BLaER1 (cell line): Measurements from ENCODE around the gene GLB1L3.

ENCODE experiments used
- H3K27ac ChIP-seq: shearing (Covaris generic); formaldehyde crosslinking; 2 replicates; pipeline ENCODE4 v1.8.1; 2022
- H3K27me3 ChIP-seq: shearing (Covaris generic); formaldehyde crosslinking; 2 replicates; pipeline ENCODE4 v1.8.1; 2022
- H3K36me3 ChIP-seq: shearing (Covaris generic); formaldehyde crosslinking; 2 replicates; pipeline ENCODE4 v1.8.1; 2022
- H3K4me1 ChIP-seq: shearing (Covaris generic); formaldehyde crosslinking; 2 replicates; pipeline ENCODE4 v1.8.1; 2022
- H3K4me2 ChIP-seq: shearing (Covaris generic); formaldehyde crosslinking; 2 replicates; pipeline ENCODE4 v1.8.1; 2022
- H3K4me3 ChIP-seq: shearing (Covaris generic); formaldehyde crosslinking; 2 replicates; pipeline ENCODE4 v1.8.1; 2022
- H3K9ac ChIP-seq: shearing (Covaris generic); formaldehyde crosslinking; 2 replicates; pipeline ENCODE4 v1.8.1; 2022
- H3K9me3 ChIP-seq: shearing (Covaris generic); formaldehyde crosslinking; 2 replicates; pipeline ENCODE4 v1.8.1; 2022
- H4K20me1 ChIP-seq: shearing (Covaris generic); formaldehyde crosslinking; 2 replicates; pipeline ENCODE4 v1.8.1; 2022
- Cebpa-rat ChIP-seq: shearing (Covaris generic); IDR thresholded peaks from 2 replicates; pipeline ENCODE4 v1.8.1; 2022

GLB1L3 gene

DNA sequence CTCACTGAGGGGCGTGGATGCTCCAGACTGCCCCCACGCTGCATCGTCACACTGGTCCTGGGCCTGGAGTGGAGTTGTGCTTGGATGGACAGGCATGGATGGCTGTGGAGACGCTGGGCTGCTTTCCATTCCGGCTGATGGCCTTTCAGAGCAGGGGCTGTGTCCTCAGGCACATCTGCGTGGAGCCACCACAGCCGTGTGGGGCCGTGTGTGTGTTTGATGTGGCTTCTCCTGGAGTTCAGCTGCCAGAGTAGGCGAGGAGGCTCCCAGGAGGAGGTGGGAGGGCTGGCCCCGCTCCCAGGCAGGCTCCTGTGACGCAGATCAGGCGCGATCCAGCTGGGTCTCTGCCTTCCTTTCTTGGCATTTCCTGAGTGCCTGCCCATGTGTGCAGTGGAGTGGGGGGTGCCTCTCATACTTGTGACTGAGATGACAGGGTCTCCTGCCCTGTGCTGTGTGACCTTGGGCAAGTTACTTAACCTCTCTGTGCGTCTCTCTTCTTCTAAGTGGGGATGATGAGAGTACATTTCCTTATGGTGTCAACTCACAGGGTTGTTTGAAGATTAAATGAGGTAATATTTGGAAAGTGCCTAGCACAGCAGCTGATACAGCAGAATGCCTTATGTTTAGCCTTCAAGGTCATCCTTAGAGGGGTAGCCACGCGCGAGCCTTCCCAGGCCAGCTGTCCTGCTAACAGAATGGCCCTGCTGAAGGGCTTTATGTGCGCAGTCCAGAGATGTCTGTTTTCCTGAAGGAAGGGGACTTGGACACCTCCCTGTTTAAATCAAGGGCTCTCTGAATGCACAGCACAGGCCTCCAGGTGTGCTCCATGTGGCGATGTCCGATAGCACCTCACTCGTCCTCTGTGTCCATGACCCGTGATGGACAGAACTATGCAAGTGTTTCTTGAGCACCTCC is 89.1 kb downstream of the GLB1L3 start:
- TF ChIP-seq Cebpa-rat, result no peak
- Histone ChIP-seq H4K20me1 (peaks cover 48% of the 10 kb centered on the region; the same call in 1 of the 2 replicates), H3K36me3 (no peaks in the 10 kb centered on the region), H3K4me3 (no peak overlapping the region), H3K27ac (no peak overlapping the region), H3K9me3 (no peaks in the 10 kb centered on the region), H3K9ac (no peak overlapping the region), H3K4me2 (peak overlapping the region; percentile 56), H3K4me1 (peaks cover 63% of the 10 kb centered on the region), H3K27me3 (no peaks in the 10 kb centered on the region)

- no peak overlapping the region for H3K4me2 ChIP-seq
- H3K4me3 ChIP-seq, result no peak overlapping the region
- H3K9ac ChIP-seq, result no peak overlapping the region
- H4K20me1 ChIP-seq, result peaks cover 47% of the 10 kb centered on the region; the same call in 1 of the 2 replicates
- H3K4me1 ChIP-seq, result peaks cover 53% of the 10 kb centered on the region
- no peak for TF ChIP-seq Cebpa-rat
- H3K27me3 ChIP-seq, result no peaks in the 10 kb centered on the region
- H3K36me3 ChIP-seq, result no peaks in the 10 kb centered on the region
- H3K9me3 ChIP-seq, result no peaks in the 10 kb centered on the region
- no peak overlapping the region for H3K27ac ChIP-seq
These were observed 90.1 kb downstream of the GLB1L3 start for GRCh38 chr11:134366254-134366653.

- Histone ChIP-seq H3K27me3 (0 out of 2 replicates have a peak, but pooled peaks cover 5% of the 10 kb centered on the region), H3K9ac (no peak overlapping the region), H3K9me3 (no peaks in the 10 kb centered on the region), H4K20me1 (peaks cover 33% of the 10 kb centered on the region; the same call in 1 of the 2 replicates), H3K27ac (no peak overlapping the region), H3K4me2 (no peak overlapping the region), H3K4me3 (no peak overlapping the region), H3K36me3 (no peaks in the 10 kb centered on the region), H3K4me1 (peaks cover 51% of the 10 kb centered on the region)
- no peak for TF ChIP-seq Cebpa-rat
These were observed 91.6 kb downstream of the GLB1L3 start for GRCh38 chr11:134367781-134368180.
